Limb (tissue), 2 donors: ENCODE data around the gene HCK.
"Not testable (repeated sequence)": the region's sequence is repeated elsewhere in the genome, so short reads cannot be mapped to it uniquely, and the experiment has no call there.

ENCODE experiments used
- DNase-seq, 2 donors: peaks; one replicate each; pipeline ENCODE4 v3.0.0-alpha.2; 2016; ENCODE audit errors: extremely low spot score in 2 of 2

HCK gene

DNA sequence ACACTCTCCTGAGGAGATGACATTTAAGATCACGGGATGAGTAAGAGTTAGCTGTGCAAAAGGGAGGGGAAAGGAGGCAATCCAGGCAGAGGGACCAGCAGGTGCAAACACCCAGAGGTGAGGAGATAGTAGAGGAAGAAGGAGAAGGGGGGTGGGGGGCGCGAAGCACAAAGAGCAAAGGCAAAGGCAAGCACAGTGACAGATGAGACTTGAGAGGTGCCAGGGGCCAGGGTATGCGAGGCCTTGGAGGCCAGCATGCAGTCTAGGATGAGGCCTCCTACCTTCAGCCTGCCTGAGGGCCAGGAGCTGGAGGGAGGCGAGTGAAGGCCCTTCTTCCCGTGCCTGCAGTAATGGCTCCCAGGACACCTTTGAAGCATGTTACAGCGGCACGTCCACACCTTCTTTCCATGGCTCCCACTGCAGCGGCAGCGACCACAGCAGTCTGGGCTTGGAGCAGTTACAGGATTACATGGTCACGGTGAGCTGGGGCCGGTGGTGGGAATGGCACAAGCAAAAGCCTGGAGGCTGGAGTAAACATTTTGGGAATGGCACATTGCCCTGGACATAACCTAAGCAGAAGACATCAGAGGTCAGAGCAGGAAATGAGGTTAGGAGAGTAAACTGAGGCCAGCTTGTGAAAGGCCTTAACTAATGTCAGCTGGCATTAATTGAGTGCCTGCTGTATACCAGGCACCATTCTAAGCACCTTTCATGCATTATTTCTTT lies 23.2 kb upstream of the HCK start:
- peak in 1 of 2 donors; percentile 56 for DNase-seq

DNA sequence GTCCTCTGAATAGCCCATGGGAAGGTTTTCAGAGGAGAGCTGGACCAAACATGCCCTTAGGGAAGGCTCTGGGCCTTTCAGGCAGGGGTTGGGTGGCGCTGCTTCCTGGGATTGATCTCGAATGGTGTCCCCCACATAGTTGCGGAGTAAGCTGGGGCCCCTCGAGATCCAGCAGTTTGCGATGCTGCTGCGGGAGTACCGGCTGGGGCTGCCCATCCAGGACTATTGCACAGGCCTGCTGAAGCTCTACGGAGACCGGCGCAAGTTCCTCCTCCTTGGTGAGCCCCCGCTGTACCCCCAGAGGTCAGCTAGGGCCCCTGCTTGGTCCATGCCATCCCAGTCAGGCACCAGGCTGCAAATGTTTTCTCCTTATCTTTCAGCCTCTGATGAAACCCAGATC lies 22.5 kb upstream of the HCK start:
- no peak for DNase-seq

DNA sequence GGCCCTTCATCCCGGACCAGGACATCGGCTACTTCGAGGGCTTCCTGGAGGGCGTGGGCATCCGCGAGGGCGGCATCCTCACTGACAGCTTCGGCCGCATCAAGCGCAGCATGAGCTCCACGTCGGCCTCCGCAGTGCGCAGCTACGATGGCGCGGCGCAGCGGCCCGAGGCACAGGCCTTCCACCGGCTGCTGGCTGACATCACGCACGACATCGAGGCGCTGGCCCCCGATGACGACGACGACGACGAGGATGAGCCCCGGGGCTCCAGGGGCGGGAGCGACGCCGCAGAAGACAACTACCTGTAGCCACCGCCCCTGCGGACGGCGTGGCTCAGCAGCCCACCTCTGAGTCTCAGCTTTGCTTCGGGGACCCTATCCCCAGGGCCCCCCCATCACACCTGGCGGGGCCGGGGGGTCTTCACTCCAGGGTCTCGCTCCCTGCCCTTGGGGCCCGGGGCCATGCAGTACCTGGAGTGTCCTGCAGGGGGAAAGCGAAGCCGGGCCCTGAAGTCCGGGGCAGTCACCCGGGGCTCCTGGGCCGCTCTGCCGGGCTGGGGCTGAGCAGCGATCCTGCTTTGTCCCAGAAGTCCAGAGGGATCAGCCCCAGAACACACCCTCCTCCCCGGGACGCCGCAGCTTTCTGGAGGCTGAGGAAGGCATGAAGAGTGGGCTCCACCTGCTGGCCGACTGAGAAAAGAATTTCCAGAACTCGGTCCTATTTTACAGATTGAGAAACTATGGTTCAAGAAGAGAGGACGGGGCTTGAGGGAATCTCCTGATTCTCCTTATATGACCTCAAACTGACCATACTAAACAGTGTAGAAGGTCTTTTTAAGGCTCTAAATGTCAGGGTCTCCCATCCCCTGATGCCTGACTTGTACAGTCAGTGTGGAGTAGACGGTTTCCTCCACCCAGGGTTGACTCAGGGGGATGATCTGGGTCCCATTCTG lies 20.8 kb upstream of the HCK start:
- DNase-seq, result peak; percentile 79 to 83

DNA sequence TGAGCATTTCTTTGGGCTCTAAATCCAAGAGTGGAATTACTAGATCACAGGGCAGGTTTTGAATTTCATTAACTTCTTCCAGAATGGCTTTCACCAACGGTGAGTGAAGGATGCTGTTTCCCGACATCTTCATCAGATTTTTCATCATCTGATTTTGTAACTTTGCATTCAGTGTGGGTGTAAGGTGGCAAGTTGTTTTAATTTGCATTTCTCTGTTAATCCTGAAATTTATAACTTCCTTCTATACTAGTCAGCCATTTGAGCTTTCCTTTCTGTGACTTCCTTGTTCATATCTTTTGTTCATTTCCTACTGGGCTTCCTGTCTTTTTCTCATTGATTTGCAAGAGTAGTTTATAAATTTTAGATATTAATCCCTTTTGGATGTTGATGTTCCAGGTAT lies 18.7 kb upstream of the HCK start:
- no peak for DNase-seq

DNA sequence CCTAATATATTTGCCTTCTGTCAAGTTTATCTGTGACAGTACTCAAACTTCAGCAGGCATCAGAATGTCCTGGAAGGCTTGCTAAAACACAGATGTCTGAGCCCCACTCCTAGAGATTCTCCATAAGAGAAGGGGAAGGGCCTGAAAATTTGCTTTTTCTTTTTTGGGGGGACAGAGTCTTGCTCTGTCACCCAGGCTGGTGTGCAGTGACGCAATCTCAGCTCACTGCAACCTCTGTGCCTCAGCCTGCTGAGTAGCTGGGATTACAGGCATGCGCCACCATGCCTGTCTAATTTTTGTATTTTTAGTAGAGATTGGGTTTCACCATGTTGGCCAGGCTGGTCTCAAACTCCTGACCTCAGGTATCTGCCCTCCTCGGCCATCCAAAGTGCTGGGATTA lies 18.3 kb upstream of the HCK start:
- not testable (repeated sequence) for DNase-seq

DNA sequence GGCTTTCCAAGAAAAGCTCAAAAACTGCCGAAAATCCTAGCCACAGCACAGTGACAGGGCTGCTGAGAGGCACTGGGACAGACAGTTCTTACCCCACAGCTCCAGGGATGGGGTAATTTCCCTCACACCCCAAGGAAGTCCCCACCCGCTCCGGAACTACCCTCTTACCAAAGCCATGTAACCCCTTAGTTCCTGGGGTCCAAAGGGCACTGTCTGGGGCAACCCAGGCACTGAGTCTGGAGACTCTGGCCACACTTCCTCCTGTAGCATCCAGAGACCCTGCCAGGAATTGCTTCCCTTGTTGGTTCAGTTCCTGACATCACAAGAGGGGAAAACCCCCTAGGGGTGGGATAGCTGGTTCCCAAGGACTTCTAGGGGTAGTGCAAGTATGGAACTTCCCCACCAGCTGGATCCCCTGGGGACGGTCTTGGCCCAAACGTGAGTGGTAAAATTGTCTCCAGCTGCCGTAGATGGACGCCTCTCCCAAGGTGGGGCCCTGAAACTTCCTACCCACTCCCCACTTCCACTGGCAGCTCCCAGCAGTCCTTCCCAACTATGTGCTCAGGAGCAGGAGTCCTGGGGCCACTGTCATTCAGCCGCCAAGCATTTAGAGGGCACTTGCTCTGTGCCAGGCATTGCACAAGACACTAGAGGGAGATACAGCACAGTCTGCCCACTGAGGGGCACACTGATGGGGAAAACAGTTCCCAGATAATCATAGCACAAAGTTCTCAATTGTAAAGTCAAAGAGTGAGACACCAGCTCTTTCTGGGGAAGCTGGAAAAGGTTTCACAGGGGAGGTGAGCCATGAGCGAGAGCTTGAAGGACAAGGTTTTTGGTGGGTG lies 17.2 kb upstream of the HCK start:
- no peak for DNase-seq

DNA sequence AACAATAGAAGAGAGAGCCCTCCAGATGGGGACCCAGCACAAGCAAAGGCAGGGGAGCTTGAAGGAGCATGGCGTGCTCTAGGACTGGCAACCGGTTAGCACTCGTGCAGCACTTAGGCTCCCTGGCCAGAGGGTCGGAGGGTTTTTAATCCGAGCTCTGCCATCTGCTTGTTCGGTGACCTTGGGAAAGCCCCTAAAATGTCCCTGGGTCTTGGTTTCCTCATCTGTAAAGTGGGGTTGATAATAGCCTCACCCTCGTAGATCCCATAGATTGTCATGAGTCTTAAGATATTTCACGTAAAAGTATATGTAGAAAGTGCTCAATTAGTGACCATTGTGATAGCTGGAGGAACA lies 16.6 kb upstream of the HCK start:
- no peak for DNase-seq

DNA sequence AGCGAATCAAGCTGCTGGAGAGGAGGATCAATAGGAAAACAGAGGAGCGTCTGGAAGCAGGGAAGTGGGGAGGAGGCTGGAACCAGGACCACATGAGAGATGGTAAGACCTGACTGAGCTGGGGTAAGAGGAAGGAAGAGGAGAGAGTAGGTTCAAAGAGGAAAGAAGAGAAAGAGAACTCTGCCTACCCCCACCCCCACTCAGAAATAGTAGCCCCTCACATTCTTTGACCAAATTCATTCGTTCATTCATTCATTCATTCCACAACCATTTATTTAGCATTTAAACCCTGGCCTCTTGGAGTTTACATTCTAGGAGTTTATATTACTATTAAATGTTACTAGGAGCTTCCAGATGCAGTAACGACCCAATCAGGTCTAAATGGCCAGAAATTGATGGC lies 15.8 kb upstream of the HCK start:
- no peak for DNase-seq

DNA sequence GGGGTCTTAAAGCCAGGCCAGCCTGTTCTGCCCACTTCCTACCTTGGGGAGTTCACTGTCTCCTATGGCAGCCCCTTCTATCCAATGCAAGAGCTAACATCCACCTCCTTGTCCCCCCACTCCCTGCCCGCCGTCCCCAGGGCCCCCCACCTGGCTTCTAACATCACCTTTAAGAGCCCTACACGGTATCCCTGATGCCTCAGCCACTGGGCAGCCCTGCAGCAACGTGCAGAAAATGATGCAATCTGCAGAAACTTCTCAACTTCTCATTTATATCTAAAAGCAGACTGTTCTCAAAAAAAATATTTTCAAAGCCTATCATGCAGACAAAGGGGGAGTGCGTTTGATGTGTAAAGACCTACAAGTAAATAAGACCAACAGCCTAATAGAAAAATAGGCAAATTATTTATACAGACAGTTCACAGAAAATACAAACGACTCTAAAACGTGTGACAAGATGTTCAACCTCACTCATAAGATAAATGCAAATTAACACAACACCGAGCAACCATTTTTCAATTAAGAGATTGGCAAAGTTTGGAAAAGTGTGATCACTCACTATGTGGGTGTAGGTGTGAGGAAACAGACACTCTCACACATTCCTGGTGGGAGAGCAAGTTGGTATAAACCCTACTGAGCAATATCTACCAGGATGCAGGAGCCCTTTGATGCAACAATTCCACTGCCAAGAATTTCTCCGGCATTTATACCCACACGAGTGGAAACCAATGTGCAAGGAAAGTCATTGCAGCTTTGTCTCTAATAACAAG lies 15.1 kb upstream of the HCK start:
- DNase-seq, result no peak

DNA sequence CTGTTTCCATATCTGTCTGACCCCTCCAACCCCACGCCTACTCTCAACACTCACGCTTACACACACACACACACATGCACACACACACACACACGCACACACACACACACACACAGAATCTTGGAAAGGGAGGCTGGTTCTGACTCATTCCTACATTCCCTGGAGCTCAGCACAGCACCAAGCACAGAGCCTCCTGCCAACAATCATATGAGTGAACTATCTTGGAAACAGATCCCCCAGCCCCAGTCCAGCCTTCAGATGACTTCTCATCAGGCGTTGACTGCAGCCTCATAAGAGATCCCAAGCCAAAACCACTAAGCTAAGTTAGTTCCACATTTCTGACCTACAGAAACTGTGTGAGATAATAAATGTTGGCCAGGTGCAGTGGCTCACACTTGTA lies 14.1 kb upstream of the HCK start:
- DNase-seq, result no peak

DNA sequence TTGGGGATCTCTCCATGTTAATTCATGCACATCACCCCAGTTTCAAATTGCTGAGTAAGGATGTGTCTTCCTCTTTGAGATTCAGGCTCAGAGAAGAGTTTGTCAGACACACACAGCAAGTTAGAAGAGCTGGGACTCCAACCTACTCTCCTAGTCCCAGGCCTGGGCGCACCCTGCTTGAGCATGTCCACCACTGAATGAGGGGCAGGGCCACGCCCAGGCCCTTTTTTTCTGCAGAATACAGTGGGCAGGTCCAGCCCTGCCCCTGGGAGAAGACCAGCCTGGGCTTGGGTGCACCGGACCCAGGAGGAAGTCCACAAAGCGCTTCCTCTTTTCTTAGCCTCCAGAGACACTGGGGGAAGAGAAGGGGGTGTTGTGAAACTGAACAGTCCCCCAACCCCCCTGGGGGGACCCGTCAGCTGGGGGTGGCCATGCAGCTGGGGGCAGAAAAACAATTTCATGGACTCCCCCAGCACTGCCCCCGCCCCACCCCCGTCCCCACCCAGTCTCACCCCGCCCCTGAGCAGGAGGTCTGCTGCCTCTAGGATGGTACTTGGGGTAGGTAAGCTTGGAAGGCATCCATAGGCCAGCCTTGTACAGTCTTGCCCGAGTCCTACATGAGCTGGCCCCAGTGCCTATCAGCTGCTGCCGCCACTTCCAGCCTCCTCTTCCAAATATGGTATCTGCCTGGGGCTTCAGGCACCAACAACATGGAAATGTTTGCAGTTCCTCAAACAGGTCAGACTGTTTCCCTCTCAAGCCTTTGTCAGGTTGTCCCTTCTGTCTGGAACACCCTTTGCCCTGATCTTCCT lies 11.7 kb upstream of the HCK start:
- no peak for DNase-seq

DNA sequence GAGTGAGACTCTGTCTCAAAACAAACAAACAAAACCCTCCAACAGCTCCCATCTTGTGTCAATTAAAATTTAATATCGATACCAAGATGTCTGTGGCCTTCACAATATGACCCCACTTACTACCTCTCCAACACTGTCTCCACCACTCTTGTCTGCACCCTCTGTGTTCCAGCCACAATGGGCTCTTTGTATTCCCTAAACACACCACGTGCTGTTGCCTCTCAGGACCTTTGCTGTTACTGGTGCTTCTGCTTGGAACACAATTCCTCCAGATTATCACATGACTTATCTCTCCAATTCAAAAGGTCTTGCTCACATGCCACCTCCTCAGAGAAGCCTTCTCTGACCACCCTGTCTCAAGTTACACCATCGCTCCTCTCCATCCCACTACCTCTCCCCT lies 6.0 kb upstream of the HCK start:
- DNase-seq, result no peak

DNA sequence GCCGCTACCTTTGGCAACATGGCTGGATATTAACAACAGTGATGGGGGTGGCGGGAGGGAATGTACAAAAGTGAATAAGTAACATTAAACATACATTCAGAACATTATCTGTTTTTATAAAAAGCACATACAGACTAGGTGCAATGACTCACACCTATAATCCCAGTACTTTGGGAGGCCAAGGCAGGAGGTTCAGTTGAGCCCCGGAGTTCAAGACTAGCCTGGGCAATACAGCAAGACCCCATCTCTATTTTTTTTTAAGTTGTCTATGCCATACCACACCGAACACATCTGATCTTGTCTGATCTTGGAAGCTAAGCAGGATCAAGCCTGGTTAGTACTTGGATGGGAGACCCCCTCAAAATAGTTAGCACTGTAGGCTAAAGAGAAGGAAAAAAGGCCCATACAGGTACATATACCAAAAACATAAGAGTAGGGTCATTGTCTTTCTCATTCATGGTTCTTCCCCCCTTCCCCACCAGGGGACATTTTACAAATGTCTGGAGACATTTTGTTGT lies 1.7 kb upstream of the HCK start:
- no peak for DNase-seq

DNA sequence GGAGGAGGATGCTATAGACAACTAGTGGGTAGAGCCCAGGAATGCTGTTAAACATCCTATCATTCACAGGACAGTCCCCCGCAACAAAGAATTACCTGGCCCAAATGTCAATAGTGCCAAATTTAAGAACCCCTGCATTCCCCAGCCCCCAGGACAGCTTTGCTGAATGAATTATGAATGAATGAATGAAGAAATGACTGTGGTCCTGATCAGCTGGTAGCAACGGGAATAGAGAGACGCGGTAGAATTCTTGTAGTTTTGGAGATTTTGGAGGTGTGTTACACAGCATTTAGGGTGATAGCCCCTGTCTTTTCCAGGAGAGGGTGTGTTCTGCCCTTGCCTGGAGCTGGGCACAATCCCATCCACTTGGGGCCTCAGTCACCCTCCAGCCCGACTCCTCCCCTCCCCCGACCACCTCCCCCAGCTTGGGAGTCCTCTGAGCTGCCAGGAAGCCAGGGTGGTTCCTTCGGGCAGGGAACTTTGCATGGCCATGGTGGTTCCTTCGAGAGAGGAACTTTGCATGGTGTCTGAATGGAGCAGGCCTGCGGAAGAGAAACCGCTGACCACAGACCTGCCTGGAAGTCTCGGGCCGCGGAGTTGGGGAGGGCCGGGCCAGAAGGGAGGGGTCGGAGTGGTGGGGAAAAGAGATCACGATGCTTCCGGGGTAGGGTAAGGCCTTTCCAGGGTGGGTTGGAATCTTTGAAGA lies 1.0 kb upstream of the HCK start:
- DNase-seq, result peak in 1 of 2 donors; percentile 7

DNA sequence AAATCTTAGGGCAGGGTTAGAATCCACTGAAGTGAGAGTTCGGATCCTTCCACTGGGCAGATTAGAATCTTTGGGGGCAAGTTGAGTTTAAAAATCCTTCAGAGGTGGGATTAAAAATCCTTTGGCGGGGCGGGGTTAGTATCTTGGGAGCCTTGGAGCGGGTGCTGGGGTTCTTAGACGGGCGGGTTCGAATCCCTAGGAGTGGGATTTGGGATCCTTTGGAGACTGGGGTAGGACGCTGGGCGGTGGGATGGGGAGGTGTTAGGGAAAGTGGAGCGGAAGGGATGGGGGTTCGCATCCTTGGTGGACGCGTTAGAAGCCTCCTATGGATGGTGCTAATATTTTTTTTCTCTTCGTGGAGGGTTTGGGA lies 337 bp upstream of the HCK start:
- DNase-seq, result no peak

DNA sequence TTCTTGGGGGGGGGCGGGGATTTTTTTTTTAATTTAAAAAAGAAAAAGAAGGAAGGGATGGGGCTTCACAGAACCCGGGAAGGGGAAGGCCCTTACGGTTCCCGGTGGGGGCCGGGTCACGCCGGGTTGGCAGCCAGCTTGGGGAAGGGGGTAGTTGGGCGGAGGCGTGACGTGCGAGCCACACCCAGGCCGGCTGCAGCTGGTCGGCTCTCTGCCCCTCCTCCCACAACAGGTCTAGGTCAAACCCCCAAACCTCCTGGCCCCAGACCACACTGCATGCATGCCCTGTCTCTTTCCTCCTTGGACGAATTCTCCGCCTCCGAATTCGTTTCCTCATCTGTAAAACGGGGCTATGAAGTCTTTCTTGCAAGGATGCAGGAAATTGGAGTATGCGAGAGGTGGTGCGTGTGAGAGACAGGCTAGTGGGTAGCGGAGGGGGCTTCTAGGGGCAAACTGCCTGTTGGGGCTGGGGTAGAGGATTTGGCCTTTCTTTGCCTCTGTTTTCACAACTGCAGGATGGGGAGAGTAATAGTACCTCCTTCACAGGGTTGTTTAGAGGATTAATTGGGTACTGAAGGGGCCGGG lies 828 bp downstream of the HCK start:
- no peak for DNase-seq

DNA sequence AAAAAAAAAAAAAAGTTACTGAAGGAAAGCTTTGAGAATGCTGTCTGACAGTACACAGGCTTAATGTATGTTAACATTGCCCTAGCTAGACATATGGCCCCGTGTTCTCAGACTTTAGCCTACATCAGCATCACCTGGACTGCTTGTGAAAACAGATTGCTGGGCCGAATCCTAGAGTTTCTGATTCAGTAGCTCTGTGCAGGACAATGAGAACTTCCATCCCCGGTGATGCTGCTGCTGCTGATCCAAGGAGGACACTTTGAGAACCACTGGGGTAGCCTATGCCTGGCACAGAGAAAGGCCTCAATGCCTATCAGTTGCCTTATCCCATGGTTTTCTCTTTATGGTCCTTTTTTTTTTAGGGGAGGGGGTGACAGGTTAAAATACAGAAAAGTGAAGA lies 1.6 kb downstream of the HCK start:
- DNase-seq, result no peak

DNA sequence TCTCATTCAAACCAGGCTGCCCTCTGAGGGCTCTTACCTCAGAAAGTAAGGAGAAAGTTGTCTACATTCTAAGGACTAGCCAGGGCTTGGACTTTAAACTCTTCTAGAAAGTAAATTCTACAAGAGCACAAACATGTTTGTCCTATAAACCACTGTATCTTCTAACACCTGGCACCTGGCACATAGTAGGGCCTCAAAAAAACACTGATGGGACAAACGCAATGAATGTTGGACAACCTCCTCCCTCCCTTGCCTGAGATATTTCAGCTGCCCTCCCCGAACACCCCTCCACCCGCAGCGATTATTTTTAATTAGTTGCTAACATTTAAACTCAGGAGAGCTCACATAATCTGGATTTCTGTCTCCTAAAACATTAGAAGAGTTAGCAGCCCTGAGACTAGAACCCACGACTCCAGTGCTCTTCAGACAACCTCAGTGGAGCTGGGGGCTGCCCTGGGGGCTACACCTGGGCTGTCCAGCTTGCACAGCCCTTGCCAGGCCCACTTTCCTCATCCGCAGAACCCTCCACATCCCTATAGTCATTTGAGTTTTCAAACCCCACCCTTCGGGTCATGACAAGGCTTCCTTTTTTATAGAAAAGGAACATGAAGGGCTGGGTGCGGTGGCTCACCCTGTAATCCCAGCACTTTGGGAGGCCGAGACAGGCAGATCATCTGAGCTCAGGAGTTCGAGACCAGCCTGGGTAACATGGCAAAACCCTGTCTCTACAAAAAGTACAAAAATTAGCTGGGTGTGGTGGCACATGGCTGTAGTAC lies 4.9 kb downstream of the HCK start:
- no peak for DNase-seq
